GM19438 (cell line): ENCODE data around the gene GNAS.
A peak's percentile ranks its signal among the peaks of the same experiment; 100 is the strongest.

Experiments
- ATAC-seq: cut with Tn5 transposase; IDR thresholded peaks from one replicate; pipeline ENCODE4 v1.9.1; 2021; ENCODE audit warnings: low read depth; ENCODE audit not compliant: unreplicated experiment

The GNAS gene

DNA sequence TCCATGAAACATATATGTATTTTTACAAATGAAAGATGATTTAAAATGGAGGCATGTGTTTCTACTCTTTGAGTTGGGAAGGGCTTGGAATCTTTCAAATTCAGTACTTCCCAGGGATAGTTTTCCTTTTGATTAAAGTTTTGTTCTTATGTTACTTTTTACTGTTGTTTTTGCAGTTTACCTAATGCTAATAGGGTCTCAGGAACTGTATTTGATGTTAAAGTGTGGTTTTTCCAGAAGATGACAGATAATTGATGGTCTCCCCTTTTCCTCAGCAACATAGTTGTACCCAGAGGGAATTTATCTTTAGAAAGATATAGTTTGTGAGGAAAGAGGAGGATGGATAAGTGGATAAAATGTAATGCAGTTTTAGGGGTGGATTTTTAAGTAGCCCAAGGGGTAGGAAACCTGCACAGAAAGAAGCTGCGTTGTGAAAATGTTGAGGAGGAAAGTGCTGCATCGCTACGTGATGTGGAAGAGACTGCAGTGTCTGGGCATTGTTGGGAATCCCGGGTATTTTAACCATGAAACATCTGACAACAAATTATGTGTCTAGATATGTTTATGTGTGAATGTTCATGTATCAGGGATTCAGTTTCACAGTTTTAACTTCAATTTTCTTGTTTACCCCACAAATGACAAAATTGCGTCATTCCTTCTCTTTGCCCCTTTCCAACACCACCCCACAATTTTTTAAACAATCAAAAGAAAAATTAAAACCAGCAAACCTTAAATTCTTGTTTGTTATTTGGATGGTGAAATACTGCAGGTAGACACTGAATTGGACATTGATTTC lies 42.3 kb downstream of the GNAS start:
- no peak for ATAC-seq

DNA sequence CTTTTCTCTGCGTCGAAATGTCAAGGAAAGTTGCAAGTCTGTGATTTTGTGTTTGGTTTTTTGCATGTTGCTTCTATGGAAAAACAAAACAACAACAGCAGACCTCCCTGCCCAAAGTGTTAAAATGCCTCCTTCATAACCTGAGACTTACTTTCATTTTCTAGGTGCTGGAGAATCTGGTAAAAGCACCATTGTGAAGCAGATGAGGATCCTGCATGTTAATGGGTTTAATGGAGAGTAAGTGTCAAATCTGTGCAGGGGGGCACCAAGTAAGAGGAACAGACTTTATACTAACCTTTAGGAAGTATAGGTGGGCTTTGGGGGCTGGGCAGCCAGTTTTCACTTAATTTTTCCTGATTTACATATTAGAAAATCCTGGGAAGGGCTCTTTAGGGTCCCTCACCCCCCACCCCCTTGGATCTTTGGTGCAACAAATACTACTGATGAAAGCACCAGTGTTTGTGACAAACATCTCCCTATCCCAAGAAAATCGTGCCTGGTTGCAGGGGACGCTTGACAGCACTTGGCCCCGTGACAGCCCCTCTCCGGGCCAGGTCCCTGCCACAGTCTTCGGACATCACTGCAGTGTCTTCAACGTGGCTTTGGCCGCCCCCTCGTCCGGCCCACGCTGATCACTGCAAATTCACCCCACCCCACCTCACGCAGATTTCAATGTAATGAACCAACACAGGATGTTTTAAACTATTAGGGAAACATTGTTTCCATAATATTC lies 43.1 kb downstream of the GNAS start:
- no peak for ATAC-seq

DNA sequence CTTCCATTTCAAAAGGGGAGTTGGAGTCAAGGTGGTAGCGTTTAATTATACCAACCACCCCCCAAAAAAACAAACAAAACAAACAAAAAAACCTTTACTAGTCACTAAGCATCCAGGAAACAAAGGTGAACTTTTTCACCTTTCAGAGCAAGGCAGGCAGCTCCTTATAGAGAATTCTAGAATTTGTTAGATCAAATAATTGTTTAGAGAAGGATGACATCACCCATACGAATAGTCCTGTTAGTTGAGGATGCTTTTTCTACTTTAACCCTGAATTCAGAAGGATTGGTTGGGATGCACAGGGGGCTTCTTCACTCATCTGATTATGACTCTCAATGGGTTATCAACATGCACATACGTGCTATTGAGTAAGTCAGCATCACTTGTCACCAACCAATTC lies 44.3 kb downstream of the GNAS start:
- no peak for ATAC-seq

DNA sequence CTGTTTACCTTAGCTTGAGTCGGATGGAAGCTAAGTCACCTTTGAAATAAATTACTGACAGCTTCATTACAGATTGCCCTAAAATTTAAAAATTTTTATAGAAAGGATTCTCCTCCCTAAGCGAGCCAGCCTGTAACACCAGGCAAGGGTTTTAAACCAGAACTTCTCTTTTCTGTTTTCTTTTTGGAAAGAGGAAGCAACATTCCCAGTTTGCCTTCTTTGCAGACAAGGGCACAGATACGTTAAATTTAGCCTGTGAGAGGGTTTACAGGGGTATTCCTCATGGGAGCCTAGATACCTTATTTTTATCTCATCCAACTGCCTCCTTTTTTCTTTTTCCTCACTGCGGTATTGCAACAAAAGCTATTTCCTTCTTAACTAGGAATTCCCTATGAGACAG lies 45.0 kb downstream of the GNAS start:
- no peak for ATAC-seq

DNA sequence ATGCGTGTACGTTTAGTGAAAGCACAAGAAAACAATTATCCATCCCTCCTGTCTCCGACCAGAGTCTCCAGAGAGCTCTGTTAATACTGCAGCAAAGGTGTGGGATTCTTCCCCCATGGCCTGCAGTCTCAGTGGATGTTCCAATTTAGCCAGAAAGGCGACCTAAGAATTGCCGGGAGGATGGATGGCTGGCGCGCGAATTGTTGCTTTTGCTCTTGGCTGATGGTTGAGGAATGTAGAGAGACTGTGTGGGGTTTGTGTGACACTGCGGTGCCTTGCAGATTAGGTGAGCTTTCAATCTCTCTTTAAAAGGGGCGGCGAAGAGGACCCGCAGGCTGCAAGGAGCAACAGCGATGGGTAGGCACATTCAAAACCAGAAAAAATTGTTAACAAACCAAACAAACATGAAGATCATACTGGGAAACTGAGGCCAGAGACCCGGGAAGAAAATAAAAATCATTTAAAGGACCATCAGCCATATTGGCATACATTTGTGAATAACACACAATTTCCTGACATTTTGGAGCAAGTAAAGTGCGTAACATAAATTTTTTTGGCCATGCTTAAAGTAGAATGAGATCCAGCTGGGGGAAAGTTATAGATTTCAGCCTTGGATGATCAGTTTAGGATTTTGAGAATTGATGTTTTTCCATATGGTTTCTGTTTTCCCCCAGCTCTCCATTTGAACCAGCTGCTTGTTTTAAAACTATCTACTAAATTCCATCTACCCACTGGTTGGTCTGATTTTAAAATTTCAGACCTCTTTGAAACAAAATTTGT lies 46.3 kb downstream of the GNAS start:
- ATAC-seq, result no peak

DNA sequence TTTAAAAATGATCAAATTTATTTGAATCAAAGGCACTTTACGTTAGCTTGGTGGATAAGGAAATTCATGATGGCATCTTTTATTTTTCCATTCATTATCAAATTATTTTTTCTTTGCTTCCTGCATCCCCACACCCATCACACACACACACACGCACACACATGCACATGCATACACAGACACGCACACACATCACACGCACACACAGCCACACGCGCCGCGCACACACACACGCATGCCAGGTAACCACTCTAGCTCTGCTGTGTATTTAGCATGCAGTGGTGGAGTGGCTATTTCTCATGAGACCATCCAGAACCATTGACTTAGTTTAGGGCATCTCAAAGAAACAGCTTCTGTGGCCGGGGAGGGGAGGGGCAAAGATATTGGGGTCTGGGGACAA lies 47.0 kb downstream of the GNAS start:
- ATAC-seq, result no peak

DNA sequence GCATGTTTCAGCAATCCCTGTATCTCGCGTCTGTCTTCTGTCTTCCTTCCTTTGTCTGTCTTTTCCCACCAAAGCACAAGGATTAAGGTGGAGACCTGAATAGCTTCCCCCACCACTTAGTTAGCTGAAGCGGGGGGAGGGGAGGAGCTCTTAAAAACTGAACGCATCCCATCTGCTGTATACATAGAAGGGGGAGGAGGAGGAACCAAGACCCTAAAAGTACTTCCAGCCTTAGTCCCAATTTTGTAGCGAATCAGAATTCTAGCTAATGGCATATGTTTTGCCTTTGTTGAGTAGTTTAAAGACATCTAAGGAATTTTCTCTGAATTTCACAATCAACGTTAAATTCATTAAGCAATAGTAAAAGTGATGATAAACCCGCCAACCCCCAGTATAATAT lies 47.9 kb downstream of the GNAS start:
- ATAC-seq, result no peak

DNA sequence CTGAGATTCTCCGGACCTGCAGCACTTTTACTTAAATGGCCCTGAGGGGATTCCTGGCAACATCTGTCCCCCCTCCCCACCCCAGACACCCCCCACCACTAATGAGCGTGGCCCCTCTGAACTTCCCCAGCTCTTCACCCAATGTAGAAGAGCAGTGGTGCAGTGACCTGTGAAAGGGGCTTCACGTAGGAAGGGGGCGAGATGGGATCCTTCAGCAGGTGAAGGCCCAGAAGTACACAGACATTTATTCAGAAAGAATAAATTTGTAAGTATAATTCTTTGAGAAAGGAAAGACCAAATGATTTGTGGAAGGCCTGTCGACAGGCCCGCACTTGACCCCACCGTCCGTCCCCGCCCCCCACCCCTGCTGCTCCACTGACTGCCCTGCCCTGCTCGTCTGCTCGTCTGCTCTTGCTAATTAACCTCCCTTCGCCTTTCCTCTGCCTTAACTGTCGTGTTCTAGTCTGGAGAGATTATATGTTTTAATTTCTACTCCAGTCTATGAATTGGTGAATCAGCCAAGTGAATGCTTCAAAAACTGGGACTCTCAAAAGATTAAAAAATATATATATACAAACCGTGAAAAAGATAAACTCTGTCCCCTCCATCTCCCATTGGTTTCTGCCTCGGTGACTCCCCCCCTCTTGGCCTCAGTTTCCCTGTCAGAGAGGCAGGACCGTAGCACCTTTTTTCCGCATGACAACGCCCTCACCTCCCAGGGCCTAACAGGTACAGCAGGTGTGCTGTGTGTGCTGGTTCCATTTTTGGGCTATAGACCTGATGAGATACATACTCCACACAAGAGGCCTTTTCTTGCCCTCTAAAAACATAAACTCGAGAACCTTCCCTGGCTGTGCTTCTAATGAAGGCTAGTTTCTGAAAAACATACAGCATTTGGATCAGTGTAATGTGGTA lies 49.2 kb downstream of the GNAS start:
- ATAC-seq, result no peak

DNA sequence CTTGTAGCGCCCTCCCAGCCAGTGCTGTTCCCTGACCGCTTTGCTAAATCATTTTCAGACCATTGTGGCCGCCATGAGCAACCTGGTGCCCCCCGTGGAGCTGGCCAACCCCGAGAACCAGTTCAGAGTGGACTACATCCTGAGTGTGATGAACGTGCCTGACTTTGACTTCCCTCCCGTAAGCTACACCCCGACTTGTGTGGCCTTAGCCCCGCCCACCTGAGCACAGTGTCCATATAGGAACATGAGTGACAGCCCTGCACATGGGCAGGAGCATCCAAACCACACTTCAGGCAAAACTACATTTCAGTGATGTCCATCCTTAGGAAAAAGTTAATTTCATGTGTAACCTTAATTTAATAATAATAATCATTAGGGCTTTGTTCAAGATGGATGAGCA lies 51.1 kb downstream of the GNAS start:
- no peak for ATAC-seq

DNA sequence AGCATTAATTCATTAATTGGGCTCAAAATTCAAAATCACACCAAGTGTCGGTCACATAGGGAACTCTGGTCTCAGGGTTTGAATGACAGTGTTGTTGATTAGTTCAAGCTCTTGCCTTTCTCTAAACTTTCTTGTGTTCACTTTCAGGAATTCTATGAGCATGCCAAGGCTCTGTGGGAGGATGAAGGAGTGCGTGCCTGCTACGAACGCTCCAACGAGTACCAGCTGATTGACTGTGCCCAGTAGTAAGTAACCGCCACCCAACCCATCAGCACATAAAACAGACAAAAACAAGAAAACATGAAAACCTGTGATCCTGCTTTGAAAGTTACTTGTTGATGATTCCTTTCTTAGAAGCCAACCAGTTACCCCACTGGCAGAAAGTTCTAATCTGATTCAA lies 52.7 kb downstream of the GNAS start:
- no peak for ATAC-seq

DNA sequence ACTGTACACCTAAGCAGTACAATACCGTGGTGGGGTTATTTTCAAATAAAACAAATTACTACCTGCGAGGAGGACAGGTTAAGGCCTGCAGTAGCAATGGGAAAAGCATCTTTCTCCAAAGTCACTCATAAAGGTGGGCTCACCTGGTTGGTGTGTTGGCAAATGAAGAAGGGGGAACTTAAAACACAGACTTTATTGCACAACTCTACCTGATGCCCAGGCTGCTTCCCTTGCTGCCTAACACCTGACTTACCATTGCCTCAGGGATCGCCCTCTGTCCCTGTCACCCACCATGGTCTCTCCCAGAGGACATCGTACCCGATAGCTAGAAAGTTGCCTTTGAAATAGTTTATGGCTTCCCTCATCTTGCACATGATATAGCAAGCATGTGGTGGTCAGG lies 53.6 kb downstream of the GNAS start:
- no peak for ATAC-seq

DNA sequence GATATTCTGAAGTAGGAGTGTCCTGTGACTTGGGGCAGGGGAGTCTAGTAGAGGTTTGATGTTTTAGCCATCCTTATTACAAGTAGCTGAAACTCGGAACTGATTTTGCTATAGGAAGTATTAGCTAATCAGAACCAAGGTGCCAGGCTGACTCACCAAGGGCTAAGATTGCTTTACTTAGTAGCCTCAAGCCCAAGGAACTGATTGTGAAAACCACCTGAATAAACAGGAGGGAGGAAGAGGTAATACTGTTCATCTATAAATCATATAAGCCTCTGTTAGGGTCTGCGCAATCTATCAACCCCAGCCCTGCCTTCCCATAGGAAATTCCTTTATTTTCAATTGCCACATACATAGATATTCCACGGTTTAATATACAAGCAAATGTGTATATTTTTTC lies 54.4 kb downstream of the GNAS start:
- no peak for ATAC-seq

DNA sequence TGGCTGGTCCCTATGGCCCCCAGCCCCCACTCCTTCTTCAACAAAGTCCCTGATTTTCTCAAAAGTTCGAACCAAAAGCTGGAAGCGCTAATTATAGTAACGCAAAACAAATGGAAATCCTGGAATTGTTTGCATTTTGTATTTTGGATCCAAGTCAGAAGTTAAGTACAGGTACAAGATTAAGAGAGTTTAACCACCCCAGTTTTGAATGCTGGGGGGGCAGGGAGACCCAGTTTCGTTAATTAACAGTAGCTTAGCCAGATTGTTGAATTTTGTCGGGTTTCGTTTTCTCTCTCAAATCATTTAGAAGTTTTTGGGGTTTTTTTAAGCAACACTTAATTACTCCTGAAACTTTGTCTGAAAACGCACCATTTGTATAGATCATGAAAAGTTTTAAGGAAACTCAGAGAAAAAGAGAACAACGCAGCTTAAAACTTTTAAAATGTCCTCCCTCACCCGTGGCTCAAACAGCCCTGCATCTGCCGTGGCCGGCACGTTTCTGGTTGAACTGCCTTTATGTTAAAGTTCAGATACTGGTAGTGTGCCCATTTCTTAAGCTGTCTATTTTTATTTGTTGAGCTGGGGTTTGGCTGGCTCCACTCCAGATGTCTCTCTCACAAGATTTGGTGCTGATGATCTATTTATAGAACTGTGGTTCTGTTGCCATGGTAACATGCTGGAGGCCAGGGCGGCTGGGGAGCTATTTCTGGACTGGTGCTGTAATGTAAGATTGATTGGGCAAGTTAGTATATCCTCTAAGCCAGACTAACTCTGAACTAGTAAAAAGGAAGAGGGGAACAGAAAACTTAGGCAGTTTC lies 55.0 kb downstream of the GNAS start:
- ATAC-seq, result peak; percentile 82

DNA sequence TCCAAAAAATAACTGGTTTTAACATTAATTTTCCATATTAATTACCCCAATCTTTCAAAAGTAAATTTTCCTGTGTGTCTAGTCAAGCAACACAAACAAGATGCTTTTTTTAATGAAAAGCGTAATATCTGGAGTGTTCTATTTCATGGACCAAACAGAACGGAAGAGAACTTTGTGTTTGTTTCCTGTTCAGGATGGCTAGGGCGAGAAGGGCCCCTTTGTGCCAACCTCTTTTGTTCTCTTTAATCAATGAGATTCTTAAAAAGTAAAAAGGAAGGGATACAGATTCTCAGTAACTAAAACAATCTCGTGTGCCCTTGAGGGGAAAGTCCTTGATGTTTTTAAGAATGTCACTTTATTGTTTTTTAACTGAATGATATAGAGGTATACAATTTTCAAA lies 55.7 kb downstream of the GNAS start:
- ATAC-seq, result no peak

DNA sequence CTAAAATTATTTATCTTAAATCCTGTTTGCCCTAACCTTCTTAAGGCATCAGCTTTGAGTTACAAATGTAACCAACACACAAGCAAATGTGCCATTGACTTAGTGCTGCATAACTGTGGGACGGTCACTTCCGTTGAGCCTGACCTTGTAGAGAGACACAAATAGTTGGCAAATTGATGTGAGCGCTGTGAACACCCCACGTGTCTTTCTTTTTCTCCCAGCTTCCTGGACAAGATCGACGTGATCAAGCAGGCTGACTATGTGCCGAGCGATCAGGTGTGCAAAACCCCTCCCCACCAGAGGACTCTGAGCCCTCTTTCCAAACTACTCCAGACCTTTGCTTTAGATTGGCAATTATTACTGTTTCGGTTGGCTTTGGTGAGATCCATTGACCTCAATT lies 56.4 kb downstream of the GNAS start:
- no peak for ATAC-seq

DNA sequence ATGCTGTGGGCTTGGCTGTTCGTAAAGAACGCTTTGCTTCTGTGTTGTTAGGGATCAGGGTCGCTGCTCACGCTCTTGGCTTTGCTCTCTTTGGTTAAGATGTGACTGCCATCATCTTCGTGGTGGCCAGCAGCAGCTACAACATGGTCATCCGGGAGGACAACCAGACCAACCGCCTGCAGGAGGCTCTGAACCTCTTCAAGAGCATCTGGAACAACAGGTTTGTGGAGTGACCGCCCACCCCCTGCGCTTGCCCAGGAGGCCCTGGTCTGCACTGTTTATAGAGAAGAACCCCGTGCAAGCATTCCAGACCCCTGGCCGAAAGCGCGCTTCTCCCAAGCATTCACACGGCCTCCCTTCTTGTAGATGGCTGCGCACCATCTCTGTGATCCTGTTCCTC lies 57.1 kb downstream of the GNAS start:
- no peak for ATAC-seq

DNA sequence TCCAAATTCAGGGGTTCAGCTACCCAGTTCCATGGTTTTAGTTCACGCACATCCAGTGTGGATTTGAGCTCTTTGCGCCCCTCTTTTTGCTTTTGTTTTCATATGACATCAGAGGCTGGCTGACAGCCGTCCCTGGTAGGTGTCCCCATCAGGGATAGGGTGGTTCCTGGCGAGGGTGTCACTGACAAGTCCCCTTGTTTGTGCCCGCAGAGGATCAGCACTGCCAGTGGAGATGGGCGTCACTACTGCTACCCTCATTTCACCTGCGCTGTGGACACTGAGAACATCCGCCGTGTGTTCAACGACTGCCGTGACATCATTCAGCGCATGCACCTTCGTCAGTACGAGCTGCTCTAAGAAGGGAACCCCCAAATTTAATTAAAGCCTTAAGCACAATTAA lies 58.0 kb downstream of the GNAS start:
- no peak for ATAC-seq

DNA sequence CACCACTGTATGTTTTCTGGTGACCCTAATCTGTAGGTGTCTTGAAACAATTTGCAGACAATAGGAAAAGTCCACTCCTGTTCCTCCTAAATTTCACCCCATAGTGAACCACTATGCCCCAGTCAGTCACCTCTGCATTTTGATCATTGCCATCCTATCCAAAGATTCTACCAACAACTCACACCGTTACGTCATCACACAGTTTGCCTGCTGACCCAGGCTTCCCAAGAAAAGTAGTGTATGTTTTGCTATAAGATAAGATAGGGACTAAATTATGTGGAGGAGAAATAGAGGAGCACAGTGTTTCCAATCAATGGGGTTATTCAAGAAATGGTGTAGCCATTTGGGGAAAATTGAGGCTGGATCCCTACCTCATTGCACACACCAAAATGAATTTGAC lies 58.8 kb downstream of the GNAS start:
- no peak for ATAC-seq

DNA sequence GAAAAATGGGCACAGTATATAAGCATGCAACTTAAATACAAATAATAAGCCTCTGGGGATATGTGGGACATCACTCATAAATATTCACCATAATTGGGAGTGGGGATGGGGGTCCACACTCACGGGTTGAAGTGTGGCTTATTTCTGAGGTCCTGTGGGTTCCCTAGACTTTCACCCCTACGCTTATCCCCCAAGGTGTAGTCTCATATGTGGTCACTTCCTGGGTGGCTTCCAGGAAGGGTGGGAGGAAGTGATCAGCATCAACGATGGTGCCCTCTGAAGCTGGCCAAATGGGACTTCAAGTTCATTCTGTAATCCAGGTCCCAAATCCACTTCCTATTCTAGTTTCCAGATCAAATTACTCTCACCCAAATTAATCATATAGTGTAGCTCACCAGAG lies 59.5 kb downstream of the GNAS start:
- ATAC-seq, result no peak

DNA sequence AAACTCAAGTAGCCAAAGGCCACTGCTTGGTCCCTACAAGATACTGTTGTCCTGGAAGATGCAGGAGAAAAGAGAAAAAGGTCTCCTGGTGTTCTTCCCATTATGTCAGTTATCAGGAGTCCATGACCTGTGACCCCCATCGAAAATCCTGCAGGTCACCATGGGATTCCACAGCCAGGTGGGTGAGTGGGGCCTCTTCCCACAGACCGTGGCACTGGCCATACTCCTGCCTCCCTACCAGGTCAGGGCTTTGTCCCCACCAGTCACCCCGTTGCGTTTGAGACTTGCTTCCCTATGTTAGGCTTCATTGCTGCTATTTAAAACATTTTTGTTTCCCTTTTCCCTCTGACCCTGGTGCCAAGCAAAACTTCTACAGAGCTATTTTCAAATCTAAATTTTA lies 60.6 kb downstream of the GNAS start:
- no peak for ATAC-seq
